Myocyte (in vitro differentiated cells): ENCODE results near the gene SNRNP40. TPM values are rescaled to one million over a fixed set of nuclear protein-coding genes. Genes with fewer than 3 reads are reported as not detected.

Experiments
- DNase-seq: peaks from one replicate; pipeline ENCODE4 v3.0.0-alpha.2; 2012; ENCODE audit warnings: low read depth
- total RNA-seq: library from RNA; depleted of rRNA; stranded (reverse); fragments of >200 nt; gene quantifications from 2 replicates; pipeline ENCODE4 v1.2.3, GENCODE V29; 2014

SNRNP40 gene
- total RNA-seq, 1 donor from 2014 or later, result 55.3 TPM

DNA sequence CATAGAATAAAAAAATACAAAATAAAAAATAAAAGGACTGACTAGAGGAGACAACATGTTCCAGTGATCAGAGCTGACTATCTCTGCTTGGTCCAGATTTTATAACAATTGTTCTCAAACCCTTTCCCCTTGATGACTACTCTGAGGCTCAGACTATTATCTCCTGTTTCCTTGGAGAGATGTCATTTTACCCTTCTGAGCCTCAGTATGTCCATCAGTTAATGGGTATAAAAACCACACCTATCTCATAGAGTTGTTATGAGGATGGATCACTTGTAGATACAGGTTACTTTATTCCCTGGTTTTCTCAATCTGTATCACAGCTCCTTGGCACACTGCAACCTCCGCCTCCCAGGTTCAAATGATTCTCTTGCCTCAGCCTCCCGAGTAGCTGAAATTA is 63.9 kb downstream of the SNRNP40 start:
- no peak for DNase-seq

DNA sequence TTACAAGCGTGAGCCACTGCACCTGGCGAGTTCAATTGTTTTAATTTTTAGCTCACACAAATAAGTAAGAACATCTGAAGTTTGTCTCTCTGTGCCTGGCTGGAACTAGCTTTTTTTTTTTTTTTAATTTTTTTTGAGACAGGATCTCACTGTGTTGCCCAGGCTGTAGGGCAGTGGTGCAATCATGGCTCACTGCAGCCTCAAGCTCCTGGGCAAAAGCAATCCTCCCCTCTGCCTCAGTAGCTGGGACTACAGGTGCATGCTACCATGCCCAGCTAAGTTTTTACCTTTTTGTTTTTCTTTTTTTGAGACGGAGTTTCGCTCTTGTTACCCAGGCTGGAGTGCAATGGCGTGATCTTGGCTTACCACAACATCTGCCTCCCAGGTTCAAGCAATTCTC is 64.8 kb downstream of the SNRNP40 start:
- no peak for DNase-seq

- no peak for DNase-seq
Measured at GRCh38 chr1:31230378-31230777, 66.2 kb downstream of the SNRNP40 start.

GRCh38 chr1:31228986-31229385 is 67.6 kb downstream of the SNRNP40 start:
- no peak for DNase-seq

- DNase-seq, result no peak
Measured at GRCh38 chr1:31227891-31228568, 68.6 kb downstream of the SNRNP40 start.

- DNase-seq, result no peak
Measured at GRCh38 chr1:31224068-31224467, 72.5 kb downstream of the SNRNP40 start.

DNA sequence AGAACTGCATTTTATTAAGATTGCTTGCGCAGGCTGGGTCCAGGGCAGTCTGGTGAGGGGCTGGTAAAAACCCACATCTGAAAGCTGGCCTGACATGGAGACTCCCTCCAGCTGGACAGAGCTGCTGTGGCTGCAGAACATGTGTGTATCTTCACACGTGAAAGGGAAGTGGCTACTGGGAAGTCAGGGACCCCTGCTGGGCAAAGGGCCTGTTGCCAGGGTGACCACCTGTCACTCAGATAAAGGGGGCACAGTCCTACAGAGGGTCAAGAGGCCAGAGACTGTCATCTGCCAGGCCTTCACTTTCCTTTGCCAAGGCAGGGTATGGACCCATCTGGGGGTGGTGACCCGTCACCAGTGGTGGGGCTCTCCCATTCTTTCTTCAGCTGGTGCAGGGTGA is 74.4 kb downstream of the SNRNP40 start:
- no peak for DNase-seq

GRCh38 chr1:31221072-31221471 is 75.5 kb downstream of the SNRNP40 start:
- no peak for DNase-seq

DNA sequence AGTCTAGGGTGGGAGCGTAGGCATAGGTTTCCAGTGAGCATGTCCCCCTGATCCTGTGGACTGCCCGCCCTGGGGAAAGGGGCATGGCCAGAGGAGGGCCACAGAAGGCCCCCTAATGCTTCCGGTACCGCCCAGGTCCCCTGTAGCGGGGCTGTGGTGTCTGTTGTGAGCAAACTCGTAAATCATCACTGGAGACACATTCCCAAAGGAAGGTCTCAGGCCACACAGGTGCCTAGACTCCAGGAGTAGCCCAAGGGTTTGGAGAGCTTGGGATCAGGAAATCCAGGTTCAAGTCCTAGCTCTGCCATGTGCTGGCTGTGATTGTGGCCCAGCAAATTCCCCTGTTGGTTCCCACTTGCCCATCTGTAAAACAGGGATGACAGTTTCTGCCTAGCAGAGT is 77.1 kb downstream of the SNRNP40 start:
- DNase-seq, result no peak

- peak; percentile 55 for DNase-seq
Measured at GRCh38 chr1:31218705-31219104, 77.9 kb downstream of the SNRNP40 start.

DNA sequence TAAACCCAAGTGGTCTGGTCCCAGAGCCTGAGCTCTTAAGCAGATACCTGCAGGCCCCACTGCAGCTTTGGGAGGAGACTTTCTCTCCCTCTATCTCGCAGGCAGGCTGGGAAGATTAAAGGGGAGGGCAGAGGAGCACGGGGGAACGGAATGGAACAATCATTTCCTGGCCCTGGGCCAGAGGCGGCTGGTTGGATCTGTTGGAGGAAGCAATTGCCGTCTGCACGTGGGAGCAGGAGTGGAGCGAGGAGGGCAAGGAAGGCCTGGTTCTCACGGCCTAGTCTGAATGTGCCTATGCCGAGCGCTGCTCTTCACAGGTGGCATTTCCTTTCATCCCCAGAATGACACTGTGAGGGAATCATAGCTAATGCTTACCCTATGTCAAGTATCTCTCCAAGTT is 80.6 kb downstream of the SNRNP40 start:
- peak; percentile 10 for DNase-seq

DNA sequence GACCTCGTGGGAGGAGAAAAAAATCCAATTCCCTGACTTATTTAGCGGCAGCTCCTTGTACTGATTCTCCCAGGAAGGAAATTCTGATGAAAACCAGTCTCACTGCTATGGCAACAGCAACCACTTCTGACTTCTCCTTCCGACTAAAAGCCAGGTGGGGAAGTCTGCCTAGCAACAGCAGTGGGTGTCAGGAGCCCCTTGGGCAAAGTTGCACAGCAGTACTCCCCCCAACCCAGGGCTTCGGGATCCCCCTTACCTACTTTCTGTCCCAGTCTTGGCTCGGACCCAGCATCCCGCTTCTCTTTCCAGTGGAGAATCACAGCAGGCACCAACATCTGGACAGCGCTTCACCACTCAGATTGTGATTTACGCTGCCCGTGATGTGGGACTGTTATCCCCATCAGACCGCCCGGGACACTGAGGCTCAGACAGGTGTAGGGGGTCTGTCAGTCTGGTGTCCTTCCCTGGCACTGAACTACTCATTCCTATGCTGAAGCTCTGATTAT is 81.5 kb downstream of the SNRNP40 start:
- no peak for DNase-seq

DNA sequence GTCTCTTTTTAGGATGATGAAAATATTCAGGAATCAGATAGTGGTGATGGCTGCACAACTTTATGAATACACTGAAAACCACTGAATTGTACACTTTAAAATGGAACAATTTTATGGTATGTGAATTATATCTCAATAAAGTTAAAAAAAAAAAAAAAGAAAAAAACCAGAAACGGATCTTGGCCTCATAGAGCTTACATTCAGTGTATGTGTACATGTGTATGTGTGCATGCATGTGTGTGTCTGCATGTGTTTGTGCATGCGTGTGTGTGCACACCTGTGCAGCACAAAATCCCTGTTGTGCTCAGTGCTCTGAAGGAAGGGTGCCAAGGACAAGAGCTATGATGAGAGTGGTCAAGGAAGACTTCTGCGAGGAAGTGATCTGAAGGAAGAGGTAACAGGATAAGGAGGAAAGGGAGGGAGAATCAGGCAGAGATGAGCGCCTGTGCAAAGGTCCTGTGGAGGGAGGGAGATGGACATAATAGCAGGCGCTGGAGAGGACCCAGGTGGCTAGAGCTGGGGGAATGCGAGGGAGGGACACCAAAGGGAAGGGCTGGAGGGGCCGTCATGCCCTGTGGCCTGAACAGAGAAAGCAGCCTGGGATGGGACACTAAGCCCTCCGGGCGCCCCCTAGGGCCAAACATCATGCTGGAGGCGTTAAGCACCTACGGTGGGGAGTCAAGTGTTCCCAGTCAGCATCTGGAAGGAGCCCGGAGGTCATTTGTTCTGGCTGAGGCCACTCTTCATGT is 82.1 kb downstream of the SNRNP40 start:
- no peak for DNase-seq

Other genes starting within 250 kb of the SNRNP40 start
- 65.6 and 70.1 TPM in 2 replicates for gene PUM1, start 231.1 kb downstream of the SNRNP40 start, total RNA-seq
- 0.05 and 0.13 TPM in 2 replicates for gene NKAIN1, start 56.9 kb downstream of the SNRNP40 start, total RNA-seq
- gene ZCCHC17, start 244 bp upstream of the SNRNP40 start, total RNA-seq, result 32.9 and 34.7 TPM in 2 replicates
- gene FABP3, start 76.3 kb upstream of the SNRNP40 start, total RNA-seq, result 380 and 601 TPM in 2 replicates
- 210 and 313 TPM in 2 replicates for gene SERINC2, start 116.4 kb upstream of the SNRNP40 start, total RNA-seq